PFSK-1 (cell line): ENCODE measurements around the gene PLCXD3.

Experiments used
- FOXP2 ChIP-seq: optimal IDR thresholded peaks from 2 replicates; pipeline ENCODE3; 2011; ENCODE audit warnings: borderline replicate concordance, control low read depth, inconsistent platforms; ENCODE audit not compliant: insufficient read depth; ENCODE audit errors: extremely low read length, extremely low read depth
- POLR2AphosphoS5 ChIP-seq: IDR thresholded peaks from 2 replicates; pipeline ENCODE4 v1.6.1; 2012; ENCODE audit warnings: low read depth, mild to moderate bottlenecking, control low read depth, low read length, moderate library complexity
- REST ChIP-seq, 2 experiments: IDR thresholded peaks; 2 replicates each; pipeline versions ENCODE4 v1.6.1 to v1.8.0; 2011 to 2012; ENCODE audit warnings: low read depth in 2 of 2, low read length in 2 of 2, control low read depth in 1 of 2, inconsistent platforms in 1 of 2, mild to moderate bottlenecking in 1 of 2, moderate library complexity in 1 of 2; ENCODE audit not compliant: insufficient read depth in 1 of 2
- SIN3A ChIP-seq: IDR thresholded peaks from 2 replicates; pipeline ENCODE4 v1.6.1; 2012; ENCODE audit warnings: mild to moderate bottlenecking, low read length, moderate library complexity, borderline replicate concordance; ENCODE audit not compliant: insufficient read depth
- TAF1 ChIP-seq: IDR thresholded peaks from 2 replicates; pipeline ENCODE4 v1.6.1; 2012; ENCODE audit warnings: low read length, control low read depth, borderline replicate concordance; ENCODE audit not compliant: insufficient read depth

PLCXD3 gene

GRCh38 chr5:41270423-41271251, 239.8 kb downstream of the PLCXD3 start:
- TF ChIP-seq FOXP2 (no peak), REST (IDR thresholded peaks at IDR 0.05; ENCODE audit: insufficient read depth in 1 of 2, low read depth in 2 of 2, low read length in 2 of 2) (no peak), TAF1 (no peak), SIN3A (no peak), POLR2AphosphoS5 (no peak)

GRCh38 chr5:41268894-41269293, 241.5 kb downstream of the PLCXD3 start:
- TF ChIP-seq POLR2AphosphoS5 (no peak), SIN3A (no peak), REST (IDR thresholded peaks at IDR 0.05; ENCODE audit: insufficient read depth in 1 of 2, low read depth in 2 of 2, low read length in 2 of 2) (no peak), FOXP2 (no peak), TAF1 (no peak)

- TF ChIP-seq SIN3A (no peak), POLR2AphosphoS5 (no peak), FOXP2 (no peak), REST (IDR thresholded peaks at IDR 0.05; ENCODE audit: insufficient read depth in 1 of 2, low read depth in 2 of 2, low read length in 2 of 2) (no peak), TAF1 (no peak)
These were observed 244.0 kb downstream of the PLCXD3 start for GRCh38 chr5:41266377-41266776.

GRCh38 chr5:41264019-41264418, 246.4 kb downstream of the PLCXD3 start:
- TF ChIP-seq SIN3A (no peak), REST (IDR thresholded peaks at IDR 0.05; ENCODE audit: insufficient read depth in 1 of 2, low read depth in 2 of 2, low read length in 2 of 2) (no peak), FOXP2 (no peak), TAF1 (no peak), POLR2AphosphoS5 (no peak)
